HG03064 (cell line): Measurements from ENCODE around the gene C6orf58.
"Not testable (repeated sequence)": the region's sequence is repeated elsewhere in the genome, so short reads cannot be mapped to it uniquely, and the experiment has no call there.

Experiments used
- ATAC-seq: cut with Tn5 transposase; IDR thresholded peaks from one replicate; pipeline ENCODE4 v1.9.1; 2021; ENCODE audit warnings: low read depth; ENCODE audit not compliant: unreplicated experiment

Gene C6orf58

DNA sequence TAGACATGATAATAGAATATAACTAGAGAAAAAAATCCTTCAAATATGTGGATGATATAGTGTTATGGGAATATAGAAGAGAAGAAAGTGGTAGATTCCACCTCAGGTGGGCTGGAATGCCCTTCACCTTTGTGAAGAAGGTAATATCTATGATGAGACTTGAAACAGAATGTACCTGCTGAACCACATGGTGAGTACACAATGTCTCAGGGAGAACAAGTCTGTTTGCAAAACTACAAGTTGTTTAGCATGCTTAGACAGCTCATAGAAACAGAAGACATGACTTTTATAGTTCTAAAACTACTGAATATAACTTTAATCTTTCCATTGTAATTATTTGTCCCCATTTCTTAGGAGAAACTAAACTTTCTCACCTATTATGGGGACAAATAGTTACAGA is 12.2 kb downstream of the C6orf58 start:
- no peak for ATAC-seq

GRCh38 chr6:127590344-127590743 is 13.4 kb downstream of the C6orf58 start:
- no peak for ATAC-seq

DNA sequence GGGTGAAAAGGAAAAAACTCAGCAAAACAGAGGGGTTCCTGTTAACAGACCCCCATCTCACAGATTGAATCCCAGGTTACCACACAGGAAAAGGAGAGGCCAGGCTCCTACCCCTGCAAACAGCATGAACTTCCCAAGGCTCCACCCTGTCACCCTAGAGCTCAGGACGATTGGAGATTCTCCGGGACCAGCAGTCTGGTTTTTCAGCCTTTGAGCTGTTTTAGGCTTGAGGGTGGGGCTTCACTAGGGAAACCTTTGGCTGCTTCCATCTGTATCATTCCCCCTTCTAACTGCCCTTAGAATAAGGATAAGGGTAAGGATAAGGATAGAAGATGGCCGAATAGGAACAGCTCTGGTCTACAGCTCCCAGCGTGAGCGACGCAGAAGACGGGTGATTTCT is 16.0 kb downstream of the C6orf58 start:
- no peak for ATAC-seq

- not testable (repeated sequence) for ATAC-seq
These were observed 16.5 kb downstream of the C6orf58 start for GRCh38 chr6:127593456-127593855.

DNA sequence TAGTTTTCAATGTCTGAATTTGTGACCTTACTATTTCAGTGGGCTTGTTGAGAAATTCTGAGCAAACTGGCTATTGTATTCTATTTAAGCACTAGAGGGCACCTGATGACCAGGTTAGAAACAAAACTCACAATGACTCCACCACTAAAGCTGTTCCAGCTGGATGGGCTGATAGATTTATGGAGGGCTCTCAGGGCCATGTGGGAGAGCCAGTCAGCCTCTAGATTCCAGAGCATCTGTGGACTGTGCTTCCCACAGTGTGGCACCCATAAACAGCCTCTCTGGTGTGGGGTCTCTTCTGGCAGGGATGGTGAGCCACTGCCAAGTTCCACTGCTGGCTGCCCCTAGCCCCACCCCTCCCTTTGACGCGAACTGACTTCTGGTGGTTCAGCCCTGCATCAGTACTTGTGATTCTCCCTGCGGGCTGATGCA is 29.2 kb downstream of the C6orf58 start:
- no peak for ATAC-seq

- no peak for ATAC-seq
These were observed 31.7 kb downstream of the C6orf58 start for GRCh38 chr6:127608554-127609270.

DNA sequence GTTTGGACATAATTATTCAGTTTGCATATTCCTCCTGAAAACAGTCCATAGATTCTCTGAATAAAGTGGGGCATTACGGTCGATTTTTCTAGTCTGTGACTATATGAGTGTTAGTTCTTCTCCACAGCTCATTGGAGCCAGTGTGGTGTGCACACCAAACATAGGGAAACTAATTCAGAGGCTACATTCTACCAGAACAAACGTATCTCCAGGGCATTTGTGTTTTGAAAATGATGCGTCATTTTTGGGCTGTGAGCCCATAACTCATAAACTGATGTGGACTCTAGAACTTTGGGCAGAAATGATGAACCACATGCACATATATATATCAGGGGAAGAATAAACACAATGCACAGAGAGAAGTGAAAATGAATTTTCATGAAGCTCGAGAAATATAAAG is 41.8 kb downstream of the C6orf58 start:
- ATAC-seq, result no peak

DNA sequence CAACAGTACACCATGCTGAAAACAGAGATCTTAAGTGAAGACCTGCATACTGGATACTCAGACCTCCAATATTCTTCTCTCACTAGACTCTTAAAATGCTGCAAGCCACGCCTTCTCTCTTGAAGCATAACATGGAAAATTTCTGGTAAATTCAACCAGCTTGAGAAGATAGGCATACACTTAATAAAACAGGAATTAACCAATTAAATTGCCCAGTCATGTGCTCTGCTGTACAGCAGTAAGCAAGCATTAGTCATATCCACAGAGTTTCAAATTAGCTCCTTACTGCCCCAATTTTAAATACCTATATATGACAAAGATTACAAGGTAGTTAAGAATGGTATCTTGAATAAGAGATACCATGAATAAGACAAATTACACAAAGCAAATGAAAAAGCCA is 53.8 kb downstream of the C6orf58 start:
- no peak for ATAC-seq

- ATAC-seq, result no peak
These were observed 57.2 kb downstream of the C6orf58 start for GRCh38 chr6:127634178-127634577.

- ATAC-seq, result no peak
These were observed 58.1 kb downstream of the C6orf58 start for GRCh38 chr6:127635091-127635490.

GRCh38 chr6:127637830-127638409 is 60.9 kb downstream of the C6orf58 start:
- no peak for ATAC-seq
